Neural cell (in vitro differentiated cells): Measurements from ENCODE around the gene PPFIBP1. TPM values are rescaled to one million over a fixed set of nuclear protein-coding genes. Genes with fewer than 3 reads are reported as not detected.
"Not testable (repeated sequence)": the region's sequence is repeated elsewhere in the genome, so short reads cannot be mapped to it uniquely, and the experiment has no call there.

Experiments
- H2AFZ ChIP-seq: fragments of 200-600, 300-800 bp; sonication (generic), shearing (Covaris generic); 2 replicates; pipeline ENCODE4 v1.6.0; 2014; ENCODE audit warnings: low read depth, mild to moderate bottlenecking, antibody characterized with exemption, low read length, moderate library complexity
- H3F3A ChIP-seq: fragments of 200-600 bp; shearing (Covaris generic); 2 replicates; pipeline ENCODE4 v1.6.1; 2016; ENCODE audit warnings: mild to moderate bottlenecking, moderate library complexity, mixed read lengths, antibody characterized with exemption, low read length; ENCODE audit not compliant: insufficient read depth, poor library complexity, severe bottlenecking
- H3K27ac ChIP-seq: fragments of 200-600, 300-800 bp; sonication (generic), shearing (Covaris generic); 2 replicates; pipeline ENCODE4 v1.5.1; 2014; ENCODE audit warnings: mild to moderate bottlenecking, low read length, moderate library complexity
- H3K27me3 ChIP-seq: fragments of 300-800, 200-600 bp; sonication (generic), shearing (Covaris generic); 2 replicates; pipeline ENCODE4 v1.6.0; 2014; ENCODE audit warnings: mild to moderate bottlenecking, low read depth, low read length, moderate library complexity; ENCODE audit not compliant: insufficient read depth
- H3K36me3 ChIP-seq: fragments of 300-800, 200-600 bp; sonication (generic), shearing (Covaris generic); 2 replicates; pipeline ENCODE4 v1.5.1; 2014; ENCODE audit warnings: mild to moderate bottlenecking, antibody characterized with exemption, low read length, moderate library complexity; ENCODE audit not compliant: insufficient read depth
- H3K4me2 ChIP-seq: fragments of 300-800, 200-600 bp; sonication (generic), shearing (Covaris generic); 2 replicates; pipeline ENCODE4 v1.6.0; 2014; ENCODE audit warnings: mild to moderate bottlenecking, low read length
- H3K4me3 ChIP-seq: fragments of 300-800, 200-600 bp; sonication (generic), shearing (Covaris generic); 2 replicates; pipeline ENCODE4 v1.5.1; 2014; ENCODE audit warnings: mild to moderate bottlenecking, low read length, moderate library complexity
- H3K79me2 ChIP-seq: fragments of 200-600 bp; shearing (Covaris generic); replicated peaks from 2 replicates; pipeline ENCODE4 v1.6.0; 2014; ENCODE audit warnings: mild to moderate bottlenecking, low read length, moderate library complexity; ENCODE audit not compliant: insufficient read depth
- H3K9ac ChIP-seq: fragments of 300-800, 200-600 bp; sonication (generic), shearing (Covaris generic); 2 replicates; pipeline ENCODE4 v1.6.1; 2016; ENCODE audit warnings: mild to moderate bottlenecking, low read length, mixed read lengths
- H3K9me2 ChIP-seq: fragments of 200-600 bp; shearing (Covaris generic); 2 replicates; pipeline ENCODE4 v1.6.1; 2016; ENCODE audit warnings: mild to moderate bottlenecking, low read length, mixed read lengths; ENCODE audit not compliant: insufficient read depth
- H3K9me3 ChIP-seq: fragments of 200-600, 300-800 bp; sonication (generic), shearing (Covaris generic); 2 replicates; pipeline ENCODE4 v1.6.1; 2016; ENCODE audit warnings: mild to moderate bottlenecking, mixed run types, low read length, moderate library complexity, mixed read lengths
- H4K20me1 ChIP-seq: fragments of 200-600 bp; shearing (Covaris generic); 2 replicates; pipeline ENCODE4 v1.6.1; 2016; ENCODE audit warnings: mild to moderate bottlenecking, mixed run types; ENCODE audit not compliant: insufficient read depth
- EP300 ChIP-seq: fragments of 450-650 bp; conservative IDR thresholded peaks from 2 replicates; pipeline ENCODE4 v1.6.1; 2014; ENCODE audit warnings: antibody characterized with exemption, mild to moderate bottlenecking, moderate library complexity; ENCODE audit not compliant: poor library complexity, severe bottlenecking
- EZH2 ChIP-seq: fragments of 200-600, 300-800 bp; shearing (Covaris generic), sonication (generic); IDR thresholded peaks from 2 replicates; pipeline ENCODE4 v1.6.1; 2014; ENCODE audit warnings: antibody characterized with exemption, low read length, borderline replicate concordance, mild to moderate bottlenecking; ENCODE audit not compliant: insufficient read depth, poor library complexity, severe bottlenecking
- MXI1 ChIP-seq: fragments of 450-650 bp; conservative IDR thresholded peaks from 2 replicates; pipeline ENCODE4 v1.6.1; 2014; ENCODE audit warnings: antibody characterized with exemption, mild to moderate bottlenecking; ENCODE audit not compliant: poor library complexity, severe bottlenecking
- POLR2AphosphoS5 ChIP-seq: IDR thresholded peaks from 2 replicates; pipeline ENCODE4 v1.6.1; 2012
- RAD21 ChIP-seq: fragments of 450-650 bp; conservative IDR thresholded peaks from 2 replicates; pipeline ENCODE4 v1.6.1; 2014; ENCODE audit warnings: antibody characterized with exemption, mild to moderate bottlenecking, moderate library complexity
- SMC3 ChIP-seq: fragments of 450-650 bp; conservative IDR thresholded peaks from 2 replicates; pipeline ENCODE4 v1.6.1; 2014; ENCODE audit warnings: antibody characterized with exemption, mild to moderate bottlenecking, moderate library complexity; ENCODE audit not compliant: poor library complexity
- TAF1 ChIP-seq: IDR thresholded peaks from 2 replicates; pipeline ENCODE4 v1.6.1; 2012; ENCODE audit warnings: low read depth
- polyA plus RNA-seq: library from polyadenylated mRNA; depleted of rRNA; stranded (reverse); fragments of >200 nt; gene quantifications from 2 replicates; pipeline ENCODE4 v1.2.3, GENCODE V29; 2014
- TF ChIP-seq, protein P1 (sequence below): fragments of 450-650 bp; IDR thresholded peaks from 2 replicates; pipeline ENCODE4 v1.5.1; 2014; ENCODE audit warnings: antibody characterized with exemption, mild to moderate bottlenecking, moderate library complexity; ENCODE audit not compliant: poor library complexity, severe bottlenecking
- TF ChIP-seq, protein P2 (sequence below): IDR thresholded peaks from 2 replicates; pipeline ENCODE4 v1.6.1; 2012; ENCODE audit warnings: borderline replicate concordance

Gene PPFIBP1
- polyA plus RNA-seq, 1 donor from 2014 or later, result 30.2 TPM

DNA sequence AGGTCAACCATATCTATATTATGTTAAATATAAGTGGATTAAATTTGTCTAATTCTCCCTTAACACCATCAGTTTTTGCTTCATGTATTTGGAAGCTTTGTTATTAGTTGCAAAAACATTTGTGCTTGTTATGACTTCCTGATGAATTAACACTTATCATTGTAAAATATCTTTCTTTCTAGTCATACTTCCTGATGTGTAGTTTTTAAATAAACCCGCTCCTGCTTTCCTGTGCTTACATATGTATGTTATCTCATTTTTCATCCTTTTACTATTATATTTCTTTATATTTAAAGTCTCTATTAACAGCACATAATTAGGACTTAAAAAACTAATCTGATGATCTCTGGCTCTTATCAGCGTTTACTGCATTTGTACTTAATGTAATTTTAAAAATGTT, 106.2 kb downstream of the PPFIBP1 start:
- H3K79me2 ChIP-seq, H3F3A ChIP-seq, H3K4me2 ChIP-seq, H3K27me3 ChIP-seq, H3K9ac ChIP-seq, H3K27ac ChIP-seq, H3K9me2 ChIP-seq, H3K4me3 ChIP-seq, H3K36me3 ChIP-seq, H2AFZ ChIP-seq, H3K9me3 ChIP-seq, H4K20me1 ChIP-seq: not testable (repeated sequence)

DNA sequence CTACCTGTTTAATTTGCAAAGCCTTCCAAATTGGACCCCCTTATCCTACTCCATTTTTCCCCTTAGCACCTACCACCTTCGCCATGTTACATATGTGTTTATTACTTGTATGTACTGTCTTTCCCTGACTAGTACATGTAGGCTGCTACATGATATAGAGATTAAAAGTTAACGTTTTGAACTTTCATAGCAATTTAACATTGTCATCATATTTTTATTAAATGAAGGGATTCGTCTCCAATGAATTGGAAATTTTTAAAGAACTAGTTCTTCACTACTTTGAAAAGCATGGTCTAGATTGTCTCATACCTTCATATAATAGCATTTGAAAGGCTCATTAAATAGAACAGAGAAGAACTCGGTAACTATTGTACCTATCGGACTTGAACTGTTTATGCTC, 107.4 kb downstream of the PPFIBP1 start:
- Histone ChIP-seq H3F3A (no peaks in the 10 kb centered on the region), H3K4me2 (no peak overlapping the region), H3K36me3 (no peaks in the 10 kb centered on the region), H3K9ac (no peak overlapping the region), H3K27ac (no peak overlapping the region), H4K20me1 (no peaks in the 10 kb centered on the region), H3K9me2 (no peaks in the 10 kb centered on the region), H3K79me2 (no peaks in the 10 kb centered on the region), H3K27me3 (no peaks in the 10 kb centered on the region), H3K4me3 (no peak overlapping the region), H3K9me3 (no peaks in the 10 kb centered on the region), H2AFZ (no peak overlapping the region)
- TF ChIP-seq, protein P1, sequence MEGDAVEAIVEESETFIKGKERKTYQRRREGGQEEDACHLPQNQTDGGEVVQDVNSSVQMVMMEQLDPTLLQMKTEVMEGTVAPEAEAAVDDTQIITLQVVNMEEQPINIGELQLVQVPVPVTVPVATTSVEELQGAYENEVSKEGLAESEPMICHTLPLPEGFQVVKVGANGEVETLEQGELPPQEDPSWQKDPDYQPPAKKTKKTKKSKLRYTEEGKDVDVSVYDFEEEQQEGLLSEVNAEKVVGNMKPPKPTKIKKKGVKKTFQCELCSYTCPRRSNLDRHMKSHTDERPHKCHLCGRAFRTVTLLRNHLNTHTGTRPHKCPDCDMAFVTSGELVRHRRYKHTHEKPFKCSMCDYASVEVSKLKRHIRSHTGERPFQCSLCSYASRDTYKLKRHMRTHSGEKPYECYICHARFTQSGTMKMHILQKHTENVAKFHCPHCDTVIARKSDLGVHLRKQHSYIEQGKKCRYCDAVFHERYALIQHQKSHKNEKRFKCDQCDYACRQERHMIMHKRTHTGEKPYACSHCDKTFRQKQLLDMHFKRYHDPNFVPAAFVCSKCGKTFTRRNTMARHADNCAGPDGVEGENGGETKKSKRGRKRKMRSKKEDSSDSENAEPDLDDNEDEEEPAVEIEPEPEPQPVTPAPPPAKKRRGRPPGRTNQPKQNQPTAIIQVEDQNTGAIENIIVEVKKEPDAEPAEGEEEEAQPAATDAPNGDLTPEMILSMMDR, result no peak
- no peak for TF ChIP-seq TAF1
- TF ChIP-seq EZH2, result no peak
- TF ChIP-seq SMC3, result no peak

DNA sequence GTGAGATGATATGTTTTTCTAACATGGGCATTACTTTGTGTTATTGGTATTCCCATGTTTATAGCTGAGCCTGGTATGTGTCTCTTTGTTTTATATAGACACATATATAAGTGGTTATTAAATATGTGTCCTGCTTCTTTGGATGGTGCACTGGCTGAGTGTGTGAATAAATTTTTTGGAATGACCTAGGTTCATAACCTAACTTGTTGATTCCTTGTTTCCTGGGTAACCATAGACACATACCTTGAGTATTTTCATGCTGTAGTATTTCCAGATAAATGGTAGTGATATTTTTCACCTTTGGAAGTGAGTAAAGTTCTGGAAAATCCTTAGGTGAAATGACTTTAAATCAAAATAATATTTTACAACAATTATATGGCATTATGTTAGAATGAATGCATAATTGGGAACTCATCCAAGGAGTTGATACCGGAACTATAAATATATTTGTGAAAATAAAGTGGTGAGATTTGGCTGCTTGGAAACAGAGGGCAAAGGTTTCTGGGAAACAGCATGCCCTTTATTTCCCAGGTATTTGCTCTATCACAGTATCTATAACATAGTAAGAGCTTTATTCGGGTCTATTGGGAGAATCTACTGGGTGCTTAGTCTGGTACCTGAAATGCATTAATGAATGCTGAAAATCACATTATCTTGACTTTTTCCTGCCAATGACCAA, 107.9 kb downstream of the PPFIBP1 start:
- H3K27me3 ChIP-seq, result no peaks in the 10 kb centered on the region
- H3K79me2 ChIP-seq, result no peaks in the 10 kb centered on the region
- H3K36me3 ChIP-seq, result no peaks in the 10 kb centered on the region
- no peak overlapping the region for H3K4me2 ChIP-seq
- H4K20me1 ChIP-seq, result no peaks in the 10 kb centered on the region
- H3K9me3 ChIP-seq, result no peaks in the 10 kb centered on the region
- no peak for TF ChIP-seq SMC3
- no peak for TF ChIP-seq TAF1
- TF ChIP-seq POLR2AphosphoS5, result no peak
- TF ChIP-seq EZH2, result no peak
- TF ChIP-seq MXI1, result no peak
- TF ChIP-seq, protein P2, sequence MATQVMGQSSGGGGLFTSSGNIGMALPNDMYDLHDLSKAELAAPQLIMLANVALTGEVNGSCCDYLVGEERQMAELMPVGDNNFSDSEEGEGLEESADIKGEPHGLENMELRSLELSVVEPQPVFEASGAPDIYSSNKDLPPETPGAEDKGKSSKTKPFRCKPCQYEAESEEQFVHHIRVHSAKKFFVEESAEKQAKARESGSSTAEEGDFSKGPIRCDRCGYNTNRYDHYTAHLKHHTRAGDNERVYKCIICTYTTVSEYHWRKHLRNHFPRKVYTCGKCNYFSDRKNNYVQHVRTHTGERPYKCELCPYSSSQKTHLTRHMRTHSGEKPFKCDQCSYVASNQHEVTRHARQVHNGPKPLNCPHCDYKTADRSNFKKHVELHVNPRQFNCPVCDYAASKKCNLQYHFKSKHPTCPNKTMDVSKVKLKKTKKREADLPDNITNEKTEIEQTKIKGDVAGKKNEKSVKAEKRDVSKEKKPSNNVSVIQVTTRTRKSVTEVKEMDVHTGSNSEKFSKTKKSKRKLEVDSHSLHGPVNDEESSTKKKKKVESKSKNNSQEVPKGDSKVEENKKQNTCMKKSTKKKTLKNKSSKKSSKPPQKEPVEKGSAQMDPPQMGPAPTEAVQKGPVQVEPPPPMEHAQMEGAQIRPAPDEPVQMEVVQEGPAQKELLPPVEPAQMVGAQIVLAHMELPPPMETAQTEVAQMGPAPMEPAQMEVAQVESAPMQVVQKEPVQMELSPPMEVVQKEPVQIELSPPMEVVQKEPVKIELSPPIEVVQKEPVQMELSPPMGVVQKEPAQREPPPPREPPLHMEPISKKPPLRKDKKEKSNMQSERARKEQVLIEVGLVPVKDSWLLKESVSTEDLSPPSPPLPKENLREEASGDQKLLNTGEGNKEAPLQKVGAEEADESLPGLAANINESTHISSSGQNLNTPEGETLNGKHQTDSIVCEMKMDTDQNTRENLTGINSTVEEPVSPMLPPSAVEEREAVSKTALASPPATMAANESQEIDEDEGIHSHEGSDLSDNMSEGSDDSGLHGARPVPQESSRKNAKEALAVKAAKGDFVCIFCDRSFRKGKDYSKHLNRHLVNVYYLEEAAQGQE, result no peak
- TF ChIP-seq, protein P1, result no peak
- no peak for TF ChIP-seq EP300
- no peak for TF ChIP-seq RAD21
- no peak overlapping the region for H3K27ac ChIP-seq
- no peak overlapping the region for H2AFZ ChIP-seq
- no peaks in the 10 kb centered on the region for H3F3A ChIP-seq
- H3K4me3 ChIP-seq, result no peak overlapping the region
- no peaks in the 10 kb centered on the region for H3K9me2 ChIP-seq
- no peak overlapping the region for H3K9ac ChIP-seq
